PC-3 (cell line): Measurements from ENCODE around the gene TMEM82.

Source experiments
- EZH2 ChIP-seq: fragments of 300-600 bp; sonication (generic); IDR thresholded peaks from one replicate; pipeline ENCODE4 v1.6.1; 2017; ENCODE audit warnings: antibody characterized with exemption, mild to moderate bottlenecking, low read length; ENCODE audit not compliant: unreplicated experiment
- EZH2phosphoT487 ChIP-seq: fragments of 300-600 bp; sonication (generic); IDR thresholded peaks from 2 replicates; pipeline ENCODE4 v1.6.1; 2018; ENCODE audit warnings: mild to moderate bottlenecking, antibody characterized with exemption, low read length, borderline replicate concordance
- TF ChIP-seq, protein P1 (sequence below): fragments of 300-600 bp; sonication (generic); conservative IDR thresholded peaks from 2 replicates; pipeline ENCODE4 v1.5.1; 2017; ENCODE audit warnings: antibody characterized with exemption, low read depth, mild to moderate bottlenecking, low read length

DNA sequence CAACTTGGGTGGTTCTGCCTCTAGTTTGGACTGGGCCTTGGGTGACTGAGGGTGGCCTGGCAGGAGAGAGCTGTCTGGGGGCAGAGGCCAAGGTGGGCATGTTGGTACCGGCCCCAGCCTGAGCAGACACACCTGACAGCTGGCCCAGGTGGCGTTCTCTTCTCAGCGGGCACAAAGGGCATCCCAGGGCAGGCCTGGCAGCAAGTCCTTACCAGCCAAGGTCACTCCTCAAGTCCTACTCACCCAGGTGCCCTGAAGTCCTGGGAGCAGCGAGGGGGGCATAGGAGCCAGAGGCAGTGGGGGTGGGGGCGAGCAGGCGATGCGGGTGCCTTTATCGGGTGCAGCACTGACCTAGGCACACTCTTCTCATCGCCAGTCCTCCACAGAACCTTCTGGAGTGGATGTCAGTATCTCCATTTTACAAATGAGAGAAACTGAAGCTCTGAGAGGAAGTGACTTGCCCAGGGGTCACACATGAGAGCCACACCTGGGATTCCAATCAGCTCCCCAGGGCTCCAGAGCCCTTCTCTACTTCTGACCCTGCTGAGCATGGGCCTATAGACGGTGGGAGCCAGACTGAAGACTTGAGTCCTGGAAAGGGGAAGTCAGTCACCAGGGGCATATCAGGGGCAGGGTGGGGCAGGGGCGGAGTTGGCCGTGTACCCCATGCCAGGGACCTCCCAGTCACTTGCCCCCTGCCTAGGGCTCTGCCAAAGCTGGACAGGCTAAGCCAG lies 6.8 kb upstream of the TMEM82 start:
- TF ChIP-seq, protein P1, sequence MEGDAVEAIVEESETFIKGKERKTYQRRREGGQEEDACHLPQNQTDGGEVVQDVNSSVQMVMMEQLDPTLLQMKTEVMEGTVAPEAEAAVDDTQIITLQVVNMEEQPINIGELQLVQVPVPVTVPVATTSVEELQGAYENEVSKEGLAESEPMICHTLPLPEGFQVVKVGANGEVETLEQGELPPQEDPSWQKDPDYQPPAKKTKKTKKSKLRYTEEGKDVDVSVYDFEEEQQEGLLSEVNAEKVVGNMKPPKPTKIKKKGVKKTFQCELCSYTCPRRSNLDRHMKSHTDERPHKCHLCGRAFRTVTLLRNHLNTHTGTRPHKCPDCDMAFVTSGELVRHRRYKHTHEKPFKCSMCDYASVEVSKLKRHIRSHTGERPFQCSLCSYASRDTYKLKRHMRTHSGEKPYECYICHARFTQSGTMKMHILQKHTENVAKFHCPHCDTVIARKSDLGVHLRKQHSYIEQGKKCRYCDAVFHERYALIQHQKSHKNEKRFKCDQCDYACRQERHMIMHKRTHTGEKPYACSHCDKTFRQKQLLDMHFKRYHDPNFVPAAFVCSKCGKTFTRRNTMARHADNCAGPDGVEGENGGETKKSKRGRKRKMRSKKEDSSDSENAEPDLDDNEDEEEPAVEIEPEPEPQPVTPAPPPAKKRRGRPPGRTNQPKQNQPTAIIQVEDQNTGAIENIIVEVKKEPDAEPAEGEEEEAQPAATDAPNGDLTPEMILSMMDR, result no peak
- TF ChIP-seq EZH2, result no peak
- TF ChIP-seq EZH2phosphoT487, result no peak
